ENCODE results near the gene TRABD2A. TPM values are rescaled to one million over a fixed set of nuclear protein-coding genes. Genes with fewer than 3 reads are reported as not detected.
A peak's percentile ranks its signal among the peaks of the same experiment; 100 is the strongest.

TRABD2A gene
- total RNA-seq, 1 experiment from 2014 or later: 1.7 TPM

DNA sequence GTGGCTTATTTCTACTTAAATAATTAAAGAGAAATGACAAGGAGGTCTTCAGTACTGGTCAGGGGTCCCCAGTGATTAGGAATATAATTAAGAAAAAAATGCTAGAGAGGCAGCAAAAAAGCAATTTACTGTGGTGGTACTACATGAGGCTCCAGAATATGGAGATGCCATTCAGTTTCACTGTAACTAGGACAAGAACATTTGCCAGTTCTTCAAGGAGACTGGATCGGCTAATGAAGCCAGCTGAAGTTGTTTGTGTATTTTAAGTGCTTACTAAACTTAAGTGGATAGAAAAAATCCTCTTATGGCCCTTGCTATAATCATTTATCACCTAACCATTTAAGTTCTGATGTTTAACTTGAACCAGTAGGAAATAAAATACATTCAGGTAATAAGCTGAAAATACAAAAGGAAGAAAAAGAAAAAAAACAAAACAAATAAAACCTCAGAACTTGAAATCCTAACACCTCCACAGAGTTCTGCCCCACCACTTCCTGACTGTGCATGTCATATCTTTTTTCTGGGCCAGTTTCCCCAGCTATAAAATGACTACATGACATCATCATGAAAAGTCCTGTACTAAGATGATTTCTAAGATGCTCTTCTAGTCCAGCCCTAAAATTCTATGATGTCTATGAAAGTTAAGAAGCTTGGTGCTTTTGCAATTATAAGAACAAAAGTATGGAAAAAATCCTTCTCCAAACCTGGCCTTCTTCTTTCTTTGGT lies 98.0 kb downstream of the TRABD2A start:
- Histone ChIP-seq H2AK5ac (ENCODE audit: insufficient read length, low read length) (no peak overlapping the region), H3K4me1 (ENCODE audit: insufficient read depth, low read length) (peaks cover 2% of the 10 kb centered on the region; the same call in 1 of the 2 replicates), H4K91ac (ENCODE audit: insufficient read length, low read depth, low read length) (no peak overlapping the region), H2BK20ac (ENCODE audit: low read depth, low read length, poor library complexity, severe bottlenecking) (no peak overlapping the region), H3K56ac (ENCODE audit: insufficient read length, low read depth, low read length) (no peak overlapping the region), H4K20me1 (ENCODE audit: control insufficient read depth, insufficient read depth, insufficient read length) (no peaks in the 10 kb centered on the region), H2BK5ac (ENCODE audit: insufficient read length, low read length) (no peak overlapping the region), H3K27me3 (ENCODE audit: insufficient read depth, low read length) (no peaks in the 10 kb centered on the region), H3K9me3 (ENCODE audit: control insufficient read depth, low read depth, low read length) (no peaks in the 10 kb centered on the region), H2BK15ac (ENCODE audit: low read depth, low read length) (no peak overlapping the region), H4K8ac (replicated peaks; ENCODE audit: insufficient read length, low read depth, low read length) (no peak overlapping the region), H2BK120ac (ENCODE audit: low read depth, low read length, poor library complexity, severe bottlenecking) (no peak overlapping the region), H3K79me1 (ENCODE audit: insufficient read depth, low read depth, low read length, poor library complexity, severe bottlenecking) (no peaks in the 10 kb centered on the region), H3K9ac (ENCODE audit: extremely low read depth, insufficient read length, low read length) (no peak overlapping the region), H4K5ac (ENCODE audit: insufficient read length, low read depth, low read length) (no peak overlapping the region), H2AFZ (ENCODE audit: low read length) (peak overlapping the region; percentile 52), H3T11ph (ENCODE audit: low read length) (no peak overlapping the region), H3K14ac (ENCODE audit: insufficient read depth, low read length) (no peak overlapping the region), H3K27ac (ENCODE audit: insufficient read length, low read depth, low read length) (no peak overlapping the region), H3K4ac (ENCODE audit: low read depth, low read length) (no peak overlapping the region), H3K18ac (ENCODE audit: insufficient read length, low read depth, low read length) (no peak overlapping the region), H3K4me2 (ENCODE audit: insufficient read depth, insufficient read length, low read length) (no peak overlapping the region), H3K79me2 (ENCODE audit: insufficient read depth, low read length) (no peaks in the 10 kb centered on the region), H2BK12ac (ENCODE audit: insufficient read length, low read depth, low read length) (no peak overlapping the region), H3K23ac (ENCODE audit: insufficient read length, low read depth, low read length) (no peak overlapping the region), H3K23me2 (ENCODE audit: insufficient read length, low read depth, low read length, poor library complexity, severe bottlenecking) (no peaks in the 10 kb centered on the region)
- Mint-ChIP-seq H3K4me1 (peaks cover 7 to 11% of the 10 kb centered on the region in 2 experiments), H3K27me3 (ENCODE audit: low read depth) (no peaks in the 10 kb centered on the region), H3K27ac (no peak overlapping the region), H3K4me3 (no peak overlapping the region), H3K36me3 (ENCODE audit: insufficient read depth in 1 of 3, low read depth in 3 of 3) (no peaks in the 10 kb centered on the region), H3K9me3 (no peaks in the 10 kb centered on the region)
- DNase-seq: no peak
- WGBS (ENCODE audit: extremely low coverage, insufficient read length, low lambda C conversion rate): no CpG with 5 or more reads among the region's 1 CpG
- TF ChIP-seq CTCF (conservative IDR thresholded peaks at IDR 0.05): no peak
